ENCODE data around the gene CDK5RAP1.

CDK5RAP1 gene

GRCh38 chr20:33386673-33387072 lies 14.6 kb downstream of the CDK5RAP1 start:
- DNase-seq (ENCODE audit: low spot score), result no peak

- no peak for DNase-seq (ENCODE audit: low spot score)
Observed at GRCh38 chr20:33377366-33377765, 24.0 kb downstream of the CDK5RAP1 start.

- DNase-seq (ENCODE audit: low spot score), result no peak
Observed at GRCh38 chr20:33373735-33374605, 27.3 kb downstream of the CDK5RAP1 start.

- no peak for DNase-seq (ENCODE audit: low spot score)
Observed at GRCh38 chr20:33372993-33373441, 28.3 kb downstream of the CDK5RAP1 start.

- no peak for DNase-seq (ENCODE audit: low spot score)
Observed at GRCh38 chr20:33370291-33370690, 31.0 kb downstream of the CDK5RAP1 start.

- no peak for DNase-seq (ENCODE audit: low spot score)
Observed at GRCh38 chr20:33362898-33363297, 38.4 kb downstream of the CDK5RAP1 start.

GRCh38 chr20:33359399-33360261 lies 41.7 kb downstream of the CDK5RAP1 start:
- DNase-seq (ENCODE audit: low spot score), result no peak

GRCh38 chr20:33353013-33353402 lies 48.3 kb downstream of the CDK5RAP1 start:
- DNase-seq (ENCODE audit: low spot score), result no peak

- DNase-seq (ENCODE audit: low spot score), result peak; percentile 39
Observed at GRCh38 chr20:33352258-33353012, 48.9 kb downstream of the CDK5RAP1 start.

- DNase-seq (ENCODE audit: low spot score), result no peak
Observed at GRCh38 chr20:33351696-33352095, 49.6 kb downstream of the CDK5RAP1 start.

GRCh38 chr20:33349493-33349892 lies 51.8 kb downstream of the CDK5RAP1 start:
- DNase-seq (ENCODE audit: low spot score), result no peak

- peak; percentile 38 for DNase-seq (ENCODE audit: low spot score)
Observed at GRCh38 chr20:33348136-33348937, 53.0 kb downstream of the CDK5RAP1 start.

- no peak for DNase-seq (ENCODE audit: low spot score)
Observed at GRCh38 chr20:33345342-33345741, 56.0 kb downstream of the CDK5RAP1 start.

GRCh38 chr20:33343521-33343920 lies 57.8 kb downstream of the CDK5RAP1 start:
- no peak for DNase-seq (ENCODE audit: low spot score)

GRCh38 chr20:33339515-33340058 lies 61.7 kb downstream of the CDK5RAP1 start:
- DNase-seq (ENCODE audit: low spot score), result no peak

- DNase-seq (ENCODE audit: low spot score), result no peak
Observed at GRCh38 chr20:33338467-33339258, 62.7 kb downstream of the CDK5RAP1 start.

- DNase-seq (ENCODE audit: low spot score), result no peak
Observed at GRCh38 chr20:33337531-33338165, 63.7 kb downstream of the CDK5RAP1 start.

GRCh38 chr20:33337119-33337518 lies 64.2 kb downstream of the CDK5RAP1 start:
- DNase-seq (ENCODE audit: low spot score), result no peak

- no peak for DNase-seq (ENCODE audit: low spot score)
Observed at GRCh38 chr20:33336375-33336774, 64.9 kb downstream of the CDK5RAP1 start.

- no peak for DNase-seq (ENCODE audit: low spot score)
Observed at GRCh38 chr20:33334111-33334510, 67.2 kb downstream of the CDK5RAP1 start.

Measured in iPS-NIHi11 (cell line).